ENCODE results near the gene TAX1BP3. TPM values are rescaled to one million over a fixed set of nuclear protein-coding genes. Genes with fewer than 3 reads are reported as not detected.

Gene TAX1BP3
- total RNA-seq, 1 donor from 2014 or later: 91.2 TPM

DNA sequence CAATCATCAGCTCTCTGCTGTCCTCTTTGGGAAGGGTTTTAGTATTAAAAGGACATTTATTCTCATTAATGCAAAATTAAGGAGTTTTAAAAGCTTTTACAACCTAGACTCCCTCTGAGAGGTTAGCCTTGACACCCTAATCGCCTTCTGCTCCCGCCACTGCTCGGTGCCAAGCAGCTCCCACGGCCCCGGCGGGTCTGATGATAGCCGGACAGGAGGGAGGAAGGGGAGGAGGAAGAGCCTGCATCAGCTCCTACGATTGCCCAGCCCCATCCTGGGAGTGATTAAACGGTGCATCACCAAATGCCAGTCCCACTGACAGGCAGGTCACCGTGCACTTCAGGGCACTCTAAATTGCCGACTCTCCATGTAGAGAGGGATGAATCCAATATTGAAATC lies 40.6 kb downstream of the TAX1BP3 start:
- no peak overlapping the region for H3K27ac Mint-ChIP-seq
- no peak overlapping the region for H3K4me3 Mint-ChIP-seq
- no peaks in the 10 kb centered on the region for H3K4me1 Mint-ChIP-seq (ENCODE audit: unreplicated experiment)
- H3K27me3 Mint-ChIP-seq: no peaks in the 10 kb centered on the region
- no peaks in the 10 kb centered on the region for H3K9me3 Mint-ChIP-seq
- DNase-seq (ENCODE audit: extremely low spot score, unreplicated experiment): no peak
- TF ChIP-seq, protein P1, sequence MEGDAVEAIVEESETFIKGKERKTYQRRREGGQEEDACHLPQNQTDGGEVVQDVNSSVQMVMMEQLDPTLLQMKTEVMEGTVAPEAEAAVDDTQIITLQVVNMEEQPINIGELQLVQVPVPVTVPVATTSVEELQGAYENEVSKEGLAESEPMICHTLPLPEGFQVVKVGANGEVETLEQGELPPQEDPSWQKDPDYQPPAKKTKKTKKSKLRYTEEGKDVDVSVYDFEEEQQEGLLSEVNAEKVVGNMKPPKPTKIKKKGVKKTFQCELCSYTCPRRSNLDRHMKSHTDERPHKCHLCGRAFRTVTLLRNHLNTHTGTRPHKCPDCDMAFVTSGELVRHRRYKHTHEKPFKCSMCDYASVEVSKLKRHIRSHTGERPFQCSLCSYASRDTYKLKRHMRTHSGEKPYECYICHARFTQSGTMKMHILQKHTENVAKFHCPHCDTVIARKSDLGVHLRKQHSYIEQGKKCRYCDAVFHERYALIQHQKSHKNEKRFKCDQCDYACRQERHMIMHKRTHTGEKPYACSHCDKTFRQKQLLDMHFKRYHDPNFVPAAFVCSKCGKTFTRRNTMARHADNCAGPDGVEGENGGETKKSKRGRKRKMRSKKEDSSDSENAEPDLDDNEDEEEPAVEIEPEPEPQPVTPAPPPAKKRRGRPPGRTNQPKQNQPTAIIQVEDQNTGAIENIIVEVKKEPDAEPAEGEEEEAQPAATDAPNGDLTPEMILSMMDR (conservative IDR thresholded peaks at IDR 0.05): no peak
- peaks cover 24% of the 10 kb centered on the region for H3K36me3 Mint-ChIP-seq

DNA sequence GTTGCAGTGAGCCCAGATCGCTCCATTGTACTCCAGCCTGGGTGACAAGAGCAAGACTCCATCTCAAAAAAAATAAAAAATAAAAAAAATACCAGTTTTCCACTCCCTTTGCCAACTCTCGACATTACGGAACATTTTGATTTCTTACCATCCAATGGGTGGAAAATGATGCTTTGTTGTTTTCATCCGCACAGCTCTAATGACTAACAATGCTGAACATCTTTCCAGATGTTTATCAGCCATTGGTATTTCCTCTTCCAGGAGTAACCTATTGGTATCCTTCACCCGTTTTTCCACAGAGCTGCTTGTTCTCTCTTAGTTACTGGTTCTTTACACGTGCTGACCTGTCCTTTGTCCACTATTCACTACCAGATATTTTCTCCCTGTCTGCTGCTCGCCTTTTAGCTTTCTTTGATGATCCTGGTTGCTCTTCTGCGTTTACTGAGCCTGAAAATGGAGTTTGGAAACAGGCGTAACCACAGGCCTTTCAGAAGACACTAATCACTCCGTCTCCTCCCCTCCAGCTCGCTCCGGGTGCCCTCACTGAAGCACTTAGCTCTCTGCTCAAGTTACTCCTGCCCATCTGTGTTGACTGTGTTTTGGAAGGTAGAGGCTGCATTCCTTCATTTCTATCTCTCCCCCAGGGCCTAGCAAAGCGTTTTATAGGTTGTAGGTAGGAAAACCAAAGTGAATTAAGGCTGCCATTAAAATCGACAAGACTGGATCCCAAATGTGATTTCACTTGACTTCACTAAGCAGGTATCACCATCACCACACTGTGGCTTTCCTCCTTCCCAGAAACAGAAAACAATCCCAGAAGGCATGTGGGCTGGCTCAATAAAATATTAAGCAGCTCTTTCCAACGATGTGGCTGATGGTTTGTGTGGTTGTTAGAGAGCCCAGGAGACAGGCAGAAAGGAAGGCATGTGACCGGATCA lies 41.3 kb downstream of the TAX1BP3 start:
- no peak for DNase-seq (ENCODE audit: extremely low spot score, unreplicated experiment)
- H3K9me3 Mint-ChIP-seq: no peaks in the 10 kb centered on the region
- TF ChIP-seq, protein P1 (conservative IDR thresholded peaks at IDR 0.05): no peak
- H3K4me3 Mint-ChIP-seq: no peak overlapping the region
- no peaks in the 10 kb centered on the region for H3K27me3 Mint-ChIP-seq
- no peak overlapping the region for H3K27ac Mint-ChIP-seq
- peaks cover 24% of the 10 kb centered on the region for H3K36me3 Mint-ChIP-seq
- H3K4me1 Mint-ChIP-seq (ENCODE audit: unreplicated experiment): no peaks in the 10 kb centered on the region

DNA sequence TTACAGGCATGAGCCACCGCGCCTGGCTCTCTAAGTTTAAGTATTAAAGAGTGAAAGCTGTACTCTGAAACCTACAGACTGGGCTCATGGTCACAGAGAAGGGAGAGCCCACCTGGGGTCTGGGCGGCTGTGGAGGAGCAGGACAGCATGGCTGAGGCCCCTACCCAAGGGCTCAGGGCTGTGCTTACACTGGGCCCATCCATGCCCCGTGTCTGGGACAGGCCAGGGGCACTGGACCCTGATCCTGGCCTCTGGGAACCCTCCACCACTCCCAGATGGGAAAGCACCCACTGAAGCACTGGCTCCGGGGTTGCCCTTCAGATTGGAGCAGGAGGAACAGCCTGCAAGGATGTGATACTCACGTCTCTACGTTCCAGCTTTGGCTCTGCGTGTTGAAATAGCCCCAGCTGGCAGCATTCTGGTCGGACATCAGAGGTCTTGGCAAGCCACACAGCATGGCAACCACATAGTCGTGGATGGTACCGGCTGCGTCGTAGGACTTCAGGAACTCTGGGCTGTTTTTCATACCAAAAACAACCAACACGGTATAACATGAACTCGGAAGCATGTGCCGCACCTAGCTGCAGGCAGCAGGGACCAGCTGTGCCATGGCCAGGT lies 45.3 kb downstream of the TAX1BP3 start:
- Mint-ChIP-seq H3K9me3 (no peaks in the 10 kb centered on the region), H3K27me3 (no peaks in the 10 kb centered on the region), H3K36me3 (peaks cover 33% of the 10 kb centered on the region), H3K4me3 (no peak overlapping the region), H3K4me1 (ENCODE audit: unreplicated experiment) (no peaks in the 10 kb centered on the region), H3K27ac (no peak overlapping the region)
- DNase-seq (ENCODE audit: extremely low spot score, unreplicated experiment): no peak
- TF ChIP-seq, protein P1 (conservative IDR thresholded peaks at IDR 0.05): no peak

DNA sequence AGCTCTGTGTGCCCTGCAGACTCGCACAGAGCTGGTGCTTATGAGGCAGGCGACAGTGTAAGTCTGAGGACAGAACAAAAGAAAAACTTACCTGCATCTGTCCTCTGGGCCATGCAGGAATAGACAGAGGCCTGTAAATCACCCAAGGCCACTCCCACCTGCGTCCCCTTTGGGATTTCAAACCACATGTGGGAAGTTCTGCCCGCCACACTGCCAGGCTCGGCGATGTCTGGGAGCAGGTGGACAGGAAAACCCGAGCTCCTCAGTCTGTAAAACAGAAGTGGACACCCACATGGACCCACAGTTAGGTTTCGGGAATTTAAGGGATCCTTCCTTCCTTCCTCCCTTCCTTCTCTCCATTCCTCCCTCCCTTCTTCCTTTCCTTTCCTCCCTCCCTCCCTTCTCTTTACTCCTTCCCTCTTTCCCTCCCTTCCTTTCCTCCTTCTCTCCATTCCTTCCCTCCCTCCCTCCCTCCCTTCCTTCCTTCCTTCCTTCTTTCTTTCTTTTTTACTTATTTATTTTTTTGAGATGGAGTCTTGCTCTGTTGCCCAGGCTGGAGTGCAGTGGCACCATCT lies 47.1 kb downstream of the TAX1BP3 start:
- TF ChIP-seq, protein P1 (conservative IDR thresholded peaks at IDR 0.05): no peak
- Mint-ChIP-seq H3K27me3 (no peaks in the 10 kb centered on the region), H3K4me1 (ENCODE audit: unreplicated experiment) (no peaks in the 10 kb centered on the region), H3K4me3 (no peak overlapping the region), H3K36me3 (peaks cover 33% of the 10 kb centered on the region), H3K9me3 (no peaks in the 10 kb centered on the region), H3K27ac (no peak overlapping the region)
- no peak for DNase-seq (ENCODE audit: extremely low spot score, unreplicated experiment)

- no peaks in the 10 kb centered on the region for H3K4me1 Mint-ChIP-seq (ENCODE audit: unreplicated experiment)
- no peak overlapping the region for H3K4me3 Mint-ChIP-seq
- H3K36me3 Mint-ChIP-seq: peaks cover 34% of the 10 kb centered on the region
- no peak overlapping the region for H3K27ac Mint-ChIP-seq
- TF ChIP-seq, protein P1 (conservative IDR thresholded peaks at IDR 0.05): no peak
- H3K27me3 Mint-ChIP-seq: no peaks in the 10 kb centered on the region
- DNase-seq (ENCODE audit: extremely low spot score, unreplicated experiment): no peak
- H3K9me3 Mint-ChIP-seq: no peaks in the 10 kb centered on the region
Observed at GRCh38 chr17:3615160-3615870, 53.1 kb downstream of the TAX1BP3 start.

Measured in type B pancreatic cell (in vitro differentiated cells).